Measurements from ENCODE around the gene FSTL4. TPM values are rescaled to one million over a fixed set of nuclear protein-coding genes. Genes with fewer than 3 reads are reported as not detected.
A peak's percentile ranks its signal among the peaks of the same experiment; 100 is the strongest.

Gene FSTL4
- total and polyA plus RNA-seq, 4 donors: 0.02 to 0.18 TPM; not detected in 2

- TF ChIP-seq FOXA2 (IDR thresholded peaks at IDR 0.05): no peak
Measured at GRCh38 chr5:133348406-133348805, 263.9 kb downstream of the FSTL4 start (continued).

GRCh38 chr5:133347039-133347438 is 265.3 kb downstream of the FSTL4 start:
- no peak overlapping the region for H3K27ac ChIP-seq (ENCODE audit: low read depth in 1 of 2, low read length in 2 of 2)

GRCh38 chr5:133344266-133344665 is 268.1 kb downstream of the FSTL4 start:
- DNase-seq (ENCODE audit: low spot score): no peak
- H3K4me3 ChIP-seq (ENCODE audit: low read depth in 1 of 3, low read length in 3 of 3): no peak overlapping the region
- H3K36me3 ChIP-seq (ENCODE audit: control insufficient read depth in 4 of 4, insufficient read depth in 3 of 4, low read depth in 1 of 4, low read length in 3 of 4): no peaks in the 10 kb centered on the region
- 76% methylated on average over 2 of the region's 2 CpGs for WGBS
- no peak overlapping the region for H3K27ac ChIP-seq (ENCODE audit: low read depth in 1 of 2, low read length in 2 of 2)
- no peaks in the 10 kb centered on the region for H3K27me3 ChIP-seq (ENCODE audit: control insufficient read depth in 4 of 4, insufficient read depth in 4 of 4, low read length in 3 of 4)
- TF ChIP-seq MAX (IDR thresholded peaks at IDR 0.05) (no peak), FOXA2 (IDR thresholded peaks at IDR 0.05) (no peak), NR2F2 (IDR thresholded peaks at IDR 0.05) (no peak)
- no peaks in the 10 kb centered on the region for H3K4me1 ChIP-seq (ENCODE audit: control insufficient read depth in 4 of 4, insufficient read depth in 4 of 4, low read length in 3 of 4)
- no peak overlapping the region for H3K9ac ChIP-seq (ENCODE audit: low read depth in 1 of 2, low read length in 2 of 2)
- no peaks in the 10 kb centered on the region for H3K9me3 ChIP-seq (ENCODE audit: control insufficient read depth in 4 of 4, low read length in 3 of 4)

More at GRCh38 chr5:133347039-133347438, 265.3 kb downstream of the FSTL4 start:
- H3K27me3 ChIP-seq (ENCODE audit: control insufficient read depth in 4 of 4, insufficient read depth in 4 of 4, low read length in 3 of 4): no peaks in the 10 kb centered on the region
- no peak for DNase-seq (ENCODE audit: low spot score)
- H3K4me1 ChIP-seq (ENCODE audit: control insufficient read depth in 4 of 4, insufficient read depth in 4 of 4, low read length in 3 of 4): no peaks in the 10 kb centered on the region
- peak; percentile 25 for TF ChIP-seq CTCF (IDR thresholded peaks at IDR 0.05; ENCODE audit: low read depth, low read length, missing input control)
- TF ChIP-seq SP1 (IDR thresholded peaks at IDR 0.05): no peak
- peak; percentile 55 to 77 for TF ChIP-seq RAD21 (IDR thresholded peaks at IDR 0.05)
- no peak overlapping the region for H3K9ac ChIP-seq (ENCODE audit: low read depth in 1 of 2, low read length in 2 of 2)
- 42% methylated on average over 6 of the region's 6 CpGs for WGBS
- no peaks in the 10 kb centered on the region for H3K9me3 ChIP-seq (ENCODE audit: control insufficient read depth in 4 of 4, low read length in 3 of 4)
- H3K4me3 ChIP-seq (ENCODE audit: low read depth in 1 of 3, low read length in 3 of 3): no peak overlapping the region
- no peaks in the 10 kb centered on the region for H3K36me3 ChIP-seq (ENCODE audit: control insufficient read depth in 4 of 4, insufficient read depth in 3 of 4, low read depth in 1 of 4, low read length in 3 of 4)

GRCh38 chr5:133343196-133343595 is 269.1 kb downstream of the FSTL4 start:
- H3K4me1 ChIP-seq (ENCODE audit: control insufficient read depth in 4 of 4, insufficient read depth in 4 of 4, low read length in 3 of 4): no peaks in the 10 kb centered on the region
- H3K4me3 ChIP-seq (ENCODE audit: low read depth in 1 of 3, low read length in 3 of 3): no peak overlapping the region
- WGBS: 82% methylated on average over 8 of the region's 8 CpGs
- no peak for DNase-seq (ENCODE audit: low spot score)
- no peaks in the 10 kb centered on the region for H3K27me3 ChIP-seq (ENCODE audit: control insufficient read depth in 4 of 4, insufficient read depth in 4 of 4, low read length in 3 of 4)
- H3K27ac ChIP-seq (ENCODE audit: low read depth in 1 of 2, low read length in 2 of 2): no peak overlapping the region
- TF ChIP-seq FOXA1 (IDR thresholded peaks at IDR 0.05) (no peak), CTCF (IDR thresholded peaks at IDR 0.05; ENCODE audit: low read depth, low read length, missing input control) (no peak), HNF4G (IDR thresholded peaks at IDR 0.05) (no peak), TAF1 (conservative IDR thresholded peaks at IDR 0.05) (no peak), EGR1 (IDR thresholded peaks at IDR 0.05; ENCODE audit: low read depth in 2 of 2) (no peak), RXRA (IDR thresholded peaks at IDR 0.05) (no peak), GABPA (IDR thresholded peaks at IDR 0.05 in 1 of 2, conservative IDR thresholded peaks at IDR 0.05 in 1 of 2) (no peak), JUND (IDR thresholded peaks at IDR 0.05) (no peak), NR2F2 (IDR thresholded peaks at IDR 0.05) (no peak), RAD21 (IDR thresholded peaks at IDR 0.05) (no peak), ZBTB33 (IDR thresholded peaks at IDR 0.05) (no peak), REST (IDR thresholded peaks at IDR 0.05) (no peak), SP1 (IDR thresholded peaks at IDR 0.05) (no peak), MAX (IDR thresholded peaks at IDR 0.05) (no peak), ATF3 (IDR thresholded peaks at IDR 0.05) (no peak)
- no peaks in the 10 kb centered on the region for H3K36me3 ChIP-seq (ENCODE audit: control insufficient read depth in 4 of 4, insufficient read depth in 3 of 4, low read depth in 1 of 4, low read length in 3 of 4)
- H3K9ac ChIP-seq (ENCODE audit: low read depth in 1 of 2, low read length in 2 of 2): no peak overlapping the region
- H3K9me3 ChIP-seq (ENCODE audit: control insufficient read depth in 4 of 4, low read length in 3 of 4): no peaks in the 10 kb centered on the region

Measured in liver (tissue), 9 donors.